PC-3 (cell line): ENCODE measurements around the gene UMODL1. TPM values are rescaled to one million over a fixed set of nuclear protein-coding genes. Genes with fewer than 3 reads are reported as not detected.

Experiments
- ATAC-seq: fragments of 200-7000 bp; cut with Tn5 transposase; 2 replicates; pipeline ENCODE4 v1.9.1; 2020; ENCODE audit warnings: mild to moderate bottlenecking, moderate library complexity
- BruUV-seq: library from RNA; stranded (reverse); fragments of 400-500 nt; replicated peaks from 2 replicates; lab custom pipeline; 2021; lab: Mats Ljungman, UMichigan
- CTCF ChIA-PET: fragments of 300-600 bp; sonication (Branson Sonifier 250); formaldehyde crosslinking; loops from one replicate; lab custom pipeline; 2022; ENCODE audit warnings: antibody characterized with exemption; lab: Charles Lee
- POLR2A ChIA-PET: fragments of 300-600 bp; sonication (Branson Sonifier 250); formaldehyde crosslinking; loops from one replicate; lab custom pipeline; 2022; ENCODE audit warnings: antibody characterized with exemption; ENCODE audit not compliant: unreplicated experiment; lab: Charles Lee
- DNase-seq: peaks from one replicate; pipeline ENCODE4 v3.0.0-alpha.2; 2015
- H2AFZ ChIP-seq: fragments of 300-600 bp; sonication (generic); 2 replicates; pipeline ENCODE4 v1.6.0; 2016; ENCODE audit warnings: antibody characterized with exemption, low read length
- H3F3A ChIP-seq: fragments of 300-600 bp; sonication (generic); one replicate; pipeline ENCODE4 v1.6.0; 2017; ENCODE audit warnings: antibody characterized with exemption, low read length, control low read depth, mild to moderate bottlenecking; ENCODE audit not compliant: unreplicated experiment
- H3K27ac ChIP-seq: fragments of 300-600 bp; sonication (generic); 2 replicates; pipeline ENCODE4 v1.5.1; 2016; ENCODE audit warnings: mild to moderate bottlenecking, low read length
- H3K27me3 ChIP-seq: fragments of 300-600 bp; sonication (generic); 2 replicates; pipeline ENCODE4 v1.6.1; 2016; ENCODE audit warnings: low read length, mixed read lengths
- H3K36me3 ChIP-seq: fragments of 300-600 bp; sonication (generic); 2 replicates; pipeline ENCODE4 v1.6.1; 2016; ENCODE audit warnings: low read depth, mixed run types, low read length, mixed read lengths
- H3K4me1 ChIP-seq: fragments of 300-600 bp; sonication (generic); 2 replicates; pipeline ENCODE4 v1.5.1; 2016; ENCODE audit warnings: low read length; ENCODE audit not compliant: insufficient read depth
- H3K4me2 ChIP-seq: fragments of 300-600 bp; sonication (generic); 2 replicates; pipeline ENCODE4 v1.6.0; 2016; ENCODE audit warnings: low read length
- H3K4me3 ChIP-seq: fragments of 300-600 bp; sonication (generic); 2 replicates; pipeline ENCODE4 v1.5.1; 2016; ENCODE audit warnings: mild to moderate bottlenecking, low read length, mixed read lengths
- H3K79me2 ChIP-seq: fragments of 300-600 bp; sonication (generic); 2 replicates; pipeline ENCODE4 v1.6.1; 2017; ENCODE audit warnings: low read length, mixed read lengths
- H3K9ac ChIP-seq: fragments of 300-600 bp; sonication (generic); 2 replicates; pipeline ENCODE4 v1.6.0; 2016; ENCODE audit warnings: mild to moderate bottlenecking, low read length
- H3K9me2 ChIP-seq: fragments of 300-600 bp; sonication (generic); replicated peaks from 2 replicates; pipeline ENCODE4 v1.6.1; 2016; ENCODE audit warnings: mixed run types, low read length, mixed read lengths
- H3K9me3 ChIP-seq: fragments of 300-600 bp; sonication (generic); 2 replicates; pipeline ENCODE4 v1.6.1; 2016; ENCODE audit warnings: low read length, mixed read lengths
- H4K20me1 ChIP-seq: fragments of 300-600 bp; sonication (generic); 2 replicates; pipeline ENCODE4 v1.6.1; 2016; ENCODE audit warnings: low read length, mixed read lengths
- EZH2 ChIP-seq: fragments of 300-600 bp; sonication (generic); IDR thresholded peaks from one replicate; pipeline ENCODE4 v1.6.1; 2017; ENCODE audit warnings: antibody characterized with exemption, mild to moderate bottlenecking, low read length; ENCODE audit not compliant: unreplicated experiment
- EZH2phosphoT487 ChIP-seq: fragments of 300-600 bp; sonication (generic); IDR thresholded peaks from 2 replicates; pipeline ENCODE4 v1.6.1; 2018; ENCODE audit warnings: mild to moderate bottlenecking, antibody characterized with exemption, low read length, borderline replicate concordance
- intact Hi-C: fragments of 100-400 bp; cut with micrococcal nuclease; formaldehyde crosslinking; loops from 2 replicates; pipeline ENCODE4 v1.9.0; 2023
- total RNA-seq: library from RNA; depleted of rRNA; stranded (reverse); fragments of >200 nt; gene quantifications from 2 replicates; pipeline ENCODE4 v1.2.3, GENCODE V29; 2014
- TF ChIP-seq, protein P1 (sequence below): fragments of 300-600 bp; sonication (generic); conservative IDR thresholded peaks from 2 replicates; pipeline ENCODE4 v1.5.1; 2017; ENCODE audit warnings: antibody characterized with exemption, low read depth, mild to moderate bottlenecking, low read length

Gene UMODL1
- total RNA-seq, 1 experiment from 2014 or later, result not detected

DNA sequence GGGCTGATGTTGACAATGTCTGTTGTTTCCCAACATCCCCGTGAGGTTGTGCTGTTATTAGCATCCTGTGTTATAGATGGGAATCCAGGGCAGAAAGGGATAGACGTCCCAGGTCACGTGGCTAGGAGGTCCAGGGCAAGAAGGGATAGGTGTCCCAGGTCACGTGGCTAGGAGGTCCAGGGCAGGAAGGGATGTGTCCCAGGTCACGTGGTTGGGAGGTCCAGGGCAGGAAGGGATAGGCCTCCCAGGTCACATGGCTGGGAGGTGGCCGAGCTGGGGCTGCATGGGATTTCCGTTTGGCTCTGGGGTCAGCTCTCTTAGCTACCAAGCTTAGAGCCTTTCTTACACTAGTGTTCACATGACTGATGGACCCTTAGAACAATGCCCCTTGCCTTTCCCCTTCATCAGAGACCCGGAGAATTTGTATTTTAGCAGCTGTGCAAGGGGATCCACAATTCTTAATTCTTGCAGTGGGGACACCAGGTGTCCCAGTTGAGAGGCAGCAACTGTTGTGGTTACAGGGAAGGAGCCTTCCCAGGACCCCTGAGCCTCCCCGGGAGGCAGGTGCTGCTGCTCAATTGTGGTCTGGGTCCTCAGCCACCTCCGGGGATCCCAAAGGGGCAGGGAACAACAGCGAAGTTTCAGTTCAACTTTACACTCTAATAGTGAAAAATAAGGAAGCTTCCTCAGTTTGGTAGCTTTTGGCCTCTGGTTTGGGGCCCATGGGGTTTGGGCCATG is 69.2 kb downstream of the UMODL1 start:
- Histone ChIP-seq H3K9me2 (no peaks in the 10 kb centered on the region), H3F3A (no peaks in the 10 kb centered on the region), H4K20me1 (no peaks in the 10 kb centered on the region), H3K4me1 (no peaks in the 10 kb centered on the region), H3K27me3 (no peaks in the 10 kb centered on the region), H3K4me3 (no peak overlapping the region), H3K79me2 (no peaks in the 10 kb centered on the region), H3K27ac (no peak overlapping the region), H3K9ac (no peak overlapping the region), H3K4me2 (no peak overlapping the region), H2AFZ (no peak overlapping the region), H3K36me3 (no peaks in the 10 kb centered on the region), H3K9me3 (no peaks in the 10 kb centered on the region)
- ChIA-PET POLR2A (no interaction called here), CTCF (no interaction called here)
- no peak for ATAC-seq
- DNase-seq, result no peak
- TF ChIP-seq EZH2 (no peak), EZH2phosphoT487 (no peak)
- TF ChIP-seq, protein P1, sequence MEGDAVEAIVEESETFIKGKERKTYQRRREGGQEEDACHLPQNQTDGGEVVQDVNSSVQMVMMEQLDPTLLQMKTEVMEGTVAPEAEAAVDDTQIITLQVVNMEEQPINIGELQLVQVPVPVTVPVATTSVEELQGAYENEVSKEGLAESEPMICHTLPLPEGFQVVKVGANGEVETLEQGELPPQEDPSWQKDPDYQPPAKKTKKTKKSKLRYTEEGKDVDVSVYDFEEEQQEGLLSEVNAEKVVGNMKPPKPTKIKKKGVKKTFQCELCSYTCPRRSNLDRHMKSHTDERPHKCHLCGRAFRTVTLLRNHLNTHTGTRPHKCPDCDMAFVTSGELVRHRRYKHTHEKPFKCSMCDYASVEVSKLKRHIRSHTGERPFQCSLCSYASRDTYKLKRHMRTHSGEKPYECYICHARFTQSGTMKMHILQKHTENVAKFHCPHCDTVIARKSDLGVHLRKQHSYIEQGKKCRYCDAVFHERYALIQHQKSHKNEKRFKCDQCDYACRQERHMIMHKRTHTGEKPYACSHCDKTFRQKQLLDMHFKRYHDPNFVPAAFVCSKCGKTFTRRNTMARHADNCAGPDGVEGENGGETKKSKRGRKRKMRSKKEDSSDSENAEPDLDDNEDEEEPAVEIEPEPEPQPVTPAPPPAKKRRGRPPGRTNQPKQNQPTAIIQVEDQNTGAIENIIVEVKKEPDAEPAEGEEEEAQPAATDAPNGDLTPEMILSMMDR, result no peak
- intact Hi-C loops, result no loop called here
- BruUV-seq, result no TSS peak

DNA sequence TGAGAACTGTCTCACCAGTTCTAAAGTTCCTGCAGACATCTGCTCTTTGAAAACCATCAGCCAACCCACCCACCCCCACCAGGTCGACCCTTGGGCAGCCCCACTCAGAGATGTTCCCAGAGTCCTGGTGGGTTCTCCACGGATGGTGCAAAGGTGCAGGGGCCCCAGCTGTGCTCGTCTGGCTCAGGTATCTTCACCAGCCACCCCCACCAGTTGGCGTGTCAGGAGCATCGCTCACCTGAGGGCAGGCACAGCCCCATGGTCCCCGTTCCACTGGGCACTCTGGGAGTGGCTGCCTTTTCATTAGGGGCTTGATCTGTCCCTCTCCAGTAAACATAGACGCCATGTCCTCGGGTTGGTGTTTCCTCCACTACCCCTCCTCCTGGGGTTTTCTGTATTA is 70.5 kb downstream of the UMODL1 start:
- intact Hi-C loops, result no loop called here
- TF ChIP-seq EZH2phosphoT487 (no peak), EZH2 (no peak)
- TF ChIP-seq, protein P1, result no peak
- DNase-seq, result no peak
- Histone ChIP-seq H3K79me2 (no peaks in the 10 kb centered on the region), H3K27me3 (no peaks in the 10 kb centered on the region), H3K9me2 (no peaks in the 10 kb centered on the region), H3K4me1 (no peaks in the 10 kb centered on the region), H3F3A (no peaks in the 10 kb centered on the region), H3K9ac (no peak overlapping the region), H4K20me1 (no peaks in the 10 kb centered on the region), H3K9me3 (no peaks in the 10 kb centered on the region), H2AFZ (no peak overlapping the region), H3K27ac (no peak overlapping the region), H3K36me3 (no peaks in the 10 kb centered on the region), H3K4me2 (no peak overlapping the region), H3K4me3 (no peak overlapping the region)
- CTCF ChIA-PET, result no interaction called here
- no TSS peak for BruUV-seq
- POLR2A ChIA-PET, result no interaction called here
- no peak for ATAC-seq

DNA sequence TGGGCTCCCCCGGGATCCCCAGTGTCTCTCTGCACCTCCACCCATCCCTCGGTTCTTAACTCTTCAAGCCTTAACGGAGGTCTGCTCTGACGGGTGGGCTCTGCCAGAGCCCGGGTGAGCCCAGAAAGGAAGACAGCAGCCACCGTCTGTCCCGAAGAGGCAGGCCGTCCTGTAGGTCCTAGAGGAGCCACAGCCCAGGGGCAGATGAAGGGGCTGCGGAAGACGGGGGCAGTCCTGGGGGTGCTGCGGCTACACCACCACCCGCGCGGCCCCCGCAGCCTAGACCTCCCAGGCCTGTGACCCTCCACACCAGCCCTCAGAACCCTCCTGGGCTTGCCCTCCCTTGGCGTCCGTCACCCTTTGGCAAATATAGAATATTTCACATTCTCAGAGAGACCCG is 71.0 kb downstream of the UMODL1 start:
- no peak overlapping the region for H3K9ac ChIP-seq
- intact Hi-C loops, result no loop called here
- ATAC-seq (no peak), DNase-seq (no peak)
- no peaks in the 10 kb centered on the region for H3K9me3 ChIP-seq
- no TSS peak for BruUV-seq
- no peak overlapping the region for H2AFZ ChIP-seq
- CTCF ChIA-PET, result interaction anchor here (0.6 kb wide), 1 partner anchor 117 kb away, joined by 3 read pairs; no protein-coding TSS in a partner anchor
- no peaks in the 10 kb centered on the region for H3K36me3 ChIP-seq
- H3F3A ChIP-seq, result no peaks in the 10 kb centered on the region
- TF ChIP-seq EZH2phosphoT487, result no peak
- TF ChIP-seq, protein P1, result no peak
- TF ChIP-seq EZH2, result no peak
- H4K20me1 ChIP-seq, result no peaks in the 10 kb centered on the region
- no peaks in the 10 kb centered on the region for H3K4me1 ChIP-seq
- no peaks in the 10 kb centered on the region for H3K79me2 ChIP-seq
- POLR2A ChIA-PET, result no interaction called here
- no peak overlapping the region for H3K27ac ChIP-seq
- no peaks in the 10 kb centered on the region for H3K9me2 ChIP-seq
- no peaks in the 10 kb centered on the region for H3K27me3 ChIP-seq
- no peak overlapping the region for H3K4me2 ChIP-seq
- no peak overlapping the region for H3K4me3 ChIP-seq
